ENCODE measurements around the gene HMOX2. TPM values are rescaled to one million over a fixed set of nuclear protein-coding genes. Genes with fewer than 3 reads are reported as not detected.

Gene HMOX2
- total RNA-seq, 1 experiment from 2014 or later: 42.6 TPM

DNA sequence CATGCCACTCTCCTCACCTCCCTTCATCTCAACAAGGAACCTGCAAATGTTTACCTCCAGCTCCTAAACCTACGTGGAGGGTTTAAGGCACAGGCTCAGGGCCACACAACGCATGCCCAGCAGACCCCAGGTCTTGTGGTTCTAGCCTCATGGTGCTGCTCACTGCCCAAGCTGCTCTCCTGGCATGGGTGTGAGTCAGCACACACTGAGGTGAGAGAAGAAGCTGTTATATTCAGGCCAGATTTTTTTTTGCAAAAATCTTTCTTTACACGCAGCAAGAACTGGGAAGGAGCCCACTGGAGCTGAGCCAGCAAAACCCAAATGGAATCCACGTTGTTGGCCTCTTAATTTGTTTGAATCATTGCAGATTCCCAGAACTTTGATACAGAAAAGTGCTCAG lies 74.4 kb downstream of the HMOX2 start:
- Mint-ChIP-seq H3K4me3 (no peak overlapping the region), H3K27ac (peak overlapping the region; percentile 92; the same call in 1 of the 2 replicates), H3K9me3 (no peaks in the 10 kb centered on the region), H3K4me1 (no peaks in the 10 kb centered on the region), H3K36me3 (no peaks in the 10 kb centered on the region), H3K27me3 (ENCODE audit: low read depth) (peaks cover 10% of the 10 kb centered on the region; the same call in 1 of the 2 replicates)
- CTCF ChIA-PET: interaction anchor here (0.6 to 9.1 kb wide), 10 partner anchors 11 to 132 kb away, joined by 3 to 115 read pairs (median 5); partner anchors contain the start of gene CDIP1
- no peak for DNase-seq (ENCODE audit: low spot score)
- no peak for ATAC-seq
- POLR2A ChIA-PET: no interaction called here
- TF ChIP-seq, protein P1, sequence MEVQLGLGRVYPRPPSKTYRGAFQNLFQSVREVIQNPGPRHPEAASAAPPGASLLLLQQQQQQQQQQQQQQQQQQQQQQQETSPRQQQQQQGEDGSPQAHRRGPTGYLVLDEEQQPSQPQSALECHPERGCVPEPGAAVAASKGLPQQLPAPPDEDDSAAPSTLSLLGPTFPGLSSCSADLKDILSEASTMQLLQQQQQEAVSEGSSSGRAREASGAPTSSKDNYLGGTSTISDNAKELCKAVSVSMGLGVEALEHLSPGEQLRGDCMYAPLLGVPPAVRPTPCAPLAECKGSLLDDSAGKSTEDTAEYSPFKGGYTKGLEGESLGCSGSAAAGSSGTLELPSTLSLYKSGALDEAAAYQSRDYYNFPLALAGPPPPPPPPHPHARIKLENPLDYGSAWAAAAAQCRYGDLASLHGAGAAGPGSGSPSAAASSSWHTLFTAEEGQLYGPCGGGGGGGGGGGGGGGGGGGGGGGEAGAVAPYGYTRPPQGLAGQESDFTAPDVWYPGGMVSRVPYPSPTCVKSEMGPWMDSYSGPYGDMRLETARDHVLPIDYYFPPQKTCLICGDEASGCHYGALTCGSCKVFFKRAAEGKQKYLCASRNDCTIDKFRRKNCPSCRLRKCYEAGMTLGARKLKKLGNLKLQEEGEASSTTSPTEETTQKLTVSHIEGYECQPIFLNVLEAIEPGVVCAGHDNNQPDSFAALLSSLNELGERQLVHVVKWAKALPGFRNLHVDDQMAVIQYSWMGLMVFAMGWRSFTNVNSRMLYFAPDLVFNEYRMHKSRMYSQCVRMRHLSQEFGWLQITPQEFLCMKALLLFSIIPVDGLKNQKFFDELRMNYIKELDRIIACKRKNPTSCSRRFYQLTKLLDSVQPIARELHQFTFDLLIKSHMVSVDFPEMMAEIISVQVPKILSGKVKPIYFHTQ (CRISPR knock-in tag; IDR thresholded peaks at IDR 0.05): no peak
- no peak for TF ChIP-seq CREM (CRISPR knock-in tag; IDR thresholded peaks at IDR 0.05)

GRCh38 chr16:4552541-4552940 lies 76.3 kb downstream of the HMOX2 start:
- H3K4me3 Mint-ChIP-seq: no peak overlapping the region
- POLR2A ChIA-PET: interaction anchor here (1.0 kb wide), 1 partner anchor 18 kb away, joined by 3 read pairs; no protein-coding TSS in a partner anchor
- H3K27me3 Mint-ChIP-seq (ENCODE audit: low read depth): peaks cover 3% of the 10 kb centered on the region; the same call in 1 of the 2 replicates
- no peaks in the 10 kb centered on the region for H3K36me3 Mint-ChIP-seq
- no peak overlapping the region for H3K27ac Mint-ChIP-seq
- CTCF ChIA-PET: interaction anchor here (0.9 to 9.1 kb wide), 5 partner anchors 9 to 41 kb away, joined by 3 to 115 read pairs (median 4); no protein-coding TSS in a partner anchor
- no peaks in the 10 kb centered on the region for H3K4me1 Mint-ChIP-seq
- no peaks in the 10 kb centered on the region for H3K9me3 Mint-ChIP-seq
- TF ChIP-seq ZNF396 (CRISPR knock-in tag; IDR thresholded peaks at IDR 0.05; ENCODE audit: borderline replicate concordance) (no peak), FOXK1 (CRISPR knock-in tag; IDR thresholded peaks at IDR 0.05) (no peak), NR1H2 (CRISPR knock-in tag; IDR thresholded peaks at IDR 0.05) (no peak), HMGA2 (CRISPR knock-in tag; IDR thresholded peaks at IDR 0.05) (no peak), E2F5 (CRISPR knock-in tag; IDR thresholded peaks at IDR 0.05) (no peak), GTF2I (CRISPR knock-in tag; conservative IDR thresholded peaks at IDR 0.05) (no peak), ATF3 (CRISPR knock-in tag; conservative IDR thresholded peaks at IDR 0.05) (no peak), EMX1 (CRISPR knock-in tag; IDR thresholded peaks at IDR 0.05) (no peak), ELF4 (CRISPR knock-in tag; IDR thresholded peaks at IDR 0.05; ENCODE audit: low read depth) (no peak), TP53 (CRISPR knock-in tag; IDR thresholded peaks at IDR 0.05) (no peak), ZNF671 (CRISPR knock-in tag; IDR thresholded peaks at IDR 0.05) (no peak), IRF2 (CRISPR knock-in tag; IDR thresholded peaks at IDR 0.05; ENCODE audit: borderline replicate concordance, low read depth) (no peak), ZBTB21 (CRISPR knock-in tag; IDR thresholded peaks at IDR 0.05; ENCODE audit: borderline replicate concordance) (no peak)
- TF ChIP-seq, protein P2, sequence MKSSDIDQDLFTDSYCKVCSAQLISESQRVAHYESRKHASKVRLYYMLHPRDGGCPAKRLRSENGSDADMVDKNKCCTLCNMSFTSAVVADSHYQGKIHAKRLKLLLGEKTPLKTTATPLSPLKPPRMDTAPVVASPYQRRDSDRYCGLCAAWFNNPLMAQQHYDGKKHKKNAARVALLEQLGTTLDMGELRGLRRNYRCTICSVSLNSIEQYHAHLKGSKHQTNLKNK (CRISPR knock-in tag; IDR thresholded peaks at IDR 0.05): no peak
- TF ChIP-seq, protein P3, sequence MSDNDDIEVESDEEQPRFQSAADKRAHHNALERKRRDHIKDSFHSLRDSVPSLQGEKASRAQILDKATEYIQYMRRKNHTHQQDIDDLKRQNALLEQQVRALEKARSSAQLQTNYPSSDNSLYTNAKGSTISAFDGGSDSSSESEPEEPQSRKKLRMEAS (CRISPR knock-in tag; IDR thresholded peaks at IDR 0.05): no peak
- DNase-seq (ENCODE audit: low spot score) (no peak), ATAC-seq (no peak)

GRCh38 chr16:4556112-4556511 lies 79.9 kb downstream of the HMOX2 start, which contains the start of gene C16orf96:
Gene C16orf96 (plus strand): TSS chr16:4556340. CDS start chr16:4556490, 150 bp downstream.
- no peak within 1 kb of the TSS for H3K27ac Mint-ChIP-seq
- no peaks in the 10 kb centered on the region for H3K9me3 Mint-ChIP-seq
- no peaks in the 10 kb centered on the region for H3K4me1 Mint-ChIP-seq
- ChIA-PET POLR2A (interaction anchor here (0.6 kb wide), 1 partner anchor 10 kb away, joined by 4 read pairs; no protein-coding TSS in a partner anchor), CTCF (interaction anchor here (0.6 to 1.6 kb wide), 5 partner anchors 10 to 498 kb away, joined by 3 to 6 read pairs (median 5); no protein-coding TSS in a partner anchor)
- DNase-seq (ENCODE audit: low spot score) (no peak), ATAC-seq (no peak)
- peaks cover 3% of the 10 kb centered on the region; the same call in 1 of the 2 replicates for H3K27me3 Mint-ChIP-seq (ENCODE audit: low read depth)
- H3K36me3 Mint-ChIP-seq: no peaks in the 10 kb centered on the region
- TF ChIP-seq PRRX2 (CRISPR knock-in tag; IDR thresholded peaks at IDR 0.05) (no peak), NR1H2 (CRISPR knock-in tag; IDR thresholded peaks at IDR 0.05) (no peak), PREB (CRISPR knock-in tag; IDR thresholded peaks at IDR 0.05; ENCODE audit: borderline replicate concordance) (no peak)
- no peak within 1 kb of the TSS for H3K4me3 Mint-ChIP-seq

Measured in WTC11 (cell line).